Measurements from ENCODE around the gene HBQ1. TPM values are rescaled to one million over a fixed set of nuclear protein-coding genes. Genes with fewer than 3 reads are reported as not detected.

HBQ1 gene
- not detected for polyA plus RNA-seq (ENCODE audit: low read depth in 6 of 6)

GRCh38 chr16:180101-180675 is at the start of gene HBQ1:
Gene HBQ1 (plus strand): TSS chr16:180459. CDS start chr16:180487, 28 bp downstream.
- DNase-seq (peak; percentile 20), ATAC-seq (ENCODE audit: low read depth in 2 of 2) (peak in 1 of 2 donors; percentile 13)
- peaks cover 4 to 10% (median 6%) of the 10 kb centered on the region in 3 donors for H3K4me1 Mint-ChIP-seq
- peak within 1 kb of the TSS in 2 of 6 donors; percentile 9 to 36 for H3K27ac Mint-ChIP-seq
- no peaks in the 10 kb centered on the region for H3K36me3 Mint-ChIP-seq
- peaks cover 11 to 22% (median 18%) of the 10 kb centered on the region in 3 donors for H3K27me3 Mint-ChIP-seq
- H3K9me3 Mint-ChIP-seq = no peaks in the 10 kb centered on the region
- peak within 1 kb of the TSS; percentile 30 to 85 (median 64) for H3K4me3 Mint-ChIP-seq

GRCh38 chr16:130533-131173 is 49.6 kb upstream of the HBQ1 start:
- ATAC-seq (ENCODE audit: low read depth in 2 of 2) = no peak
- H3K27ac Mint-ChIP-seq = no peak overlapping the region
- no peak overlapping the region for H3K4me3 Mint-ChIP-seq

DNA sequence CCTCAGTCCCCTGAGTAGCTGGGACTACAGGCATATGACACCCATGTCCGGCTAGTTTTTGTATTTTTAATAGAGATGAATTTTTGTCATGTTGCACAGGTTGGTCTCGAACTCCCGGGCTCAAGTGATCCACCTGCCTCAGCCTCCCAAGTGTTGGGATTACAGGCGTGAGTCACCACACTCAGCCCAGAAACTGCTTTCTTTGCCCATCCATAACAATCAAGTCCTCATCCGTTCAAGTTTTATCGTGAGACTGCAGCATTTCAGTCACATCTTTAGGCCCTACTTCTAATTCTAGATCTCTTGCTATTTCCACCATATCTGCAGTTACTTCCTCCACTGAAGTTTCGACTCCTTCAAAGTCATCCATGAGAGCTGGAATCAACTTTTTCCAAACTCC is 48.1 kb upstream of the HBQ1 start:
- H3K27me3 Mint-ChIP-seq = no peaks in the 10 kb centered on the region
- ATAC-seq (ENCODE audit: low read depth in 2 of 2) (no peak), DNase-seq (no peak)
- no peak overlapping the region for H3K4me3 Mint-ChIP-seq
- no peaks in the 10 kb centered on the region for H3K9me3 Mint-ChIP-seq
- H3K36me3 Mint-ChIP-seq = no peaks in the 10 kb centered on the region
- peaks cover 11 to 28% (median 22%) of the 10 kb centered on the region in 3 donors for H3K4me1 Mint-ChIP-seq
- peak overlapping the region in 1 of 6 donors; percentile 72 for H3K27ac Mint-ChIP-seq

More at GRCh38 chr16:130533-131173, 49.6 kb upstream of the HBQ1 start:
- Mint-ChIP-seq H3K4me1 (peaks cover 7 to 26% (median 12%) of the 10 kb centered on the region in 3 donors), H3K9me3 (no peaks in the 10 kb centered on the region), H3K36me3 (no peaks in the 10 kb centered on the region), H3K27me3 (no peaks in the 10 kb centered on the region)
- DNase-seq = no peak

- no peaks in the 10 kb centered on the region for H3K36me3 Mint-ChIP-seq
- H3K4me3 Mint-ChIP-seq = peak overlapping the region in 1 of 8 donors; percentile 13
- H3K4me1 Mint-ChIP-seq = peaks cover 11 to 34% (median 28%) of the 10 kb centered on the region in 3 donors
- H3K27me3 Mint-ChIP-seq = no peaks in the 10 kb centered on the region
- no peaks in the 10 kb centered on the region for H3K9me3 Mint-ChIP-seq
- H3K27ac Mint-ChIP-seq = no peak overlapping the region
- ATAC-seq (ENCODE audit: low read depth in 2 of 2) (no peak), DNase-seq (no peak)
Measured at GRCh38 chr16:133716-134115, 46.5 kb upstream of the HBQ1 start.

DNA sequence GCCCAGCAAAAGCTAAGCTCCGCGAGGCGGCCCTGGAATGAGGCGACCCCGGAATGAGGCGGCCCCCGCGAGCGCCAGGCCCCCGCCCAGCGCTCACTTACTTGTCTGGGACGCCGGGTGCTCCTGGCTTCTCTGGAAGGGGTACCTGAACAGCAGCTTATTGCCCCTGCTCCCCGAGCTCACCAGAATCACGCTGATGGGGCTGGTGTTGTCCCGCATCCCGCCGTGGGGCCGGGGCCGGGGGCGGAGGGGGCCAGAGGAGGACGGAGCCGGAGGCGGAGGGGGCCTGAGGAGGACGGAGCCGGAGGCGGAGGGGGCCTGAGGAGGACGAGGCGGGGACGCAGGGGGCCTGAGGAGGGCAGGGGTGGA is 42.2 kb upstream of the HBQ1 start:
- H3K4me3 Mint-ChIP-seq = peak overlapping the region; percentile 81 to 91 (median 82)
- no peaks in the 10 kb centered on the region for H3K36me3 Mint-ChIP-seq
- peaks cover 4 to 37% (median 5%) of the 10 kb centered on the region in 3 donors for H3K4me1 Mint-ChIP-seq
- H3K27me3 Mint-ChIP-seq = peaks cover 0 to 6% (median 0%) of the 10 kb centered on the region in 3 donors
- peak; percentile 8 to 13 for ATAC-seq (ENCODE audit: low read depth in 2 of 2)
- peak; percentile 24 for DNase-seq
- no peaks in the 10 kb centered on the region for H3K9me3 Mint-ChIP-seq
- H3K27ac Mint-ChIP-seq = peak overlapping the region in 3 of 6 donors; percentile 49 to 93 (median 84)

DNA sequence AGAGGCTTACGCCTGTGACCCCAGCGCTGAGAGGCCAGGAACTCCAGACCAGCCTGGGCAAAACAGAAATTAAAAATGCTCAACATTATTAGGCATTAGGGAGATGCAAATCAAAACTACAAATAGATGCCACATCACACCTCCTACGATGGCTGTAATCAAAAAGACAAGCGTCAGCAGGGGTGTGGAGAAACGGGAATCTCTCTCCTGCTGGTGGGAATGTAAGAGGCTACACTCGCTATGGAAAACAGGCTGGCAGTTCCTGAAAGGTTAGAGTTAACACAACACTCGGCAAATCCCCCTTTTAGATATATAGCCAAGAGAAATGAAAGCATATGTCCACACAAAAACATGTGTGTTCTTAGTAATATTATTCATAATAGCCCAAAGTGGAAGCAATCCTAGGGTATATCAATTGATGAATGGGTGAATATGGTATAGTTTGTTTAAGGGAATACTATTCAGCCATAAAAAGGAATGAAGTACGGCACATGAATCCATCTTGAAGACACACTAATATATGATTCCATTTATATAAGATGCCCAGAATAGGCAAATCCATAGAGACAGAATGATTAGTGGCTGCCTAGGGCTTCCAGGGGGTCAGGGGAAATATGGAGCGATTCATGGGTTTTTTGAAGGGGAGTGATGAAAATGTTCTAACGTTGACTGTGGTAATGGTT is 39.9 kb upstream of the HBQ1 start:
- DNase-seq (no peak), ATAC-seq (ENCODE audit: low read depth in 2 of 2) (no peak)
- Mint-ChIP-seq H3K27me3 (peaks cover 9 to 25% (median 15%) of the 10 kb centered on the region in 3 donors), H3K36me3 (peaks cover 0 to 4% of the 10 kb centered on the region in 2 donors), H3K27ac (peak overlapping the region in 2 of 6 donors; percentile 13 to 60), H3K9me3 (no peaks in the 10 kb centered on the region), H3K4me3 (peak overlapping the region in 7 of 8 donors; percentile 64 to 96 (median 78)), H3K4me1 (peaks cover 4 to 32% (median 5%) of the 10 kb centered on the region in 3 donors)

DNA sequence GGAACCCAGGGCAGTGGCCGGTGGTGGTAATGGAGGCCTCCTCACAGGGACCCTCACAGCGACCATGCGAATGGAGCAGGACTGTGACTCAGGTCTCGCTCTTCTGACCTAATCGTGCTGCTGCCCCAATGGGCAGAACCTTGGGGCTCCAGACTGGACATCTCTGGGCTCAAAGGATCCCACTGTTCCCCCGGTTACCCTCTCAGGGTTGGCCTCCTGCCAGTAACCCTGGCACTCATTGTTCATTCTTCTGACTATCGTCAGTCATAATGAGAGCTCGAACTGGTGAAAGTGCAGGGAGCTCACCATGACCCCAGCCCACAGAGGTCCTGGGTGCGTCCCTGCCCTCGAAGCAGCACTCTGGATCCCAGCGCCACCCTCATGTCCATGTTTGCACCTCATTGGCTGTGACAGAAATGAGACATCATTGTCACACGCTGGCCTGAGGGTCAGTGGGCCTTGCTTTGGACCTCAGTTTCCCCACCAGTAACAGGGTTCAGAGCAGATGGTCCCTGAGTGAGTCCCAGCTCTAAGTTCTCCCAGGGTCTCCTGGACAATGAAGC is 37.8 kb upstream of the HBQ1 start:
- H3K4me1 Mint-ChIP-seq = peaks cover 0 to 16% (median 0%) of the 10 kb centered on the region in 3 donors
- peaks cover 16 to 40% (median 16%) of the 10 kb centered on the region in 3 donors for H3K27me3 Mint-ChIP-seq
- ATAC-seq (ENCODE audit: low read depth in 2 of 2) (no peak), DNase-seq (no peak)
- H3K4me3 Mint-ChIP-seq = peak overlapping the region in 2 of 8 donors; percentile 16 to 56
- peaks cover 0 to 4% of the 10 kb centered on the region in 2 donors for H3K36me3 Mint-ChIP-seq
- H3K27ac Mint-ChIP-seq = no peak overlapping the region
- H3K9me3 Mint-ChIP-seq = no peaks in the 10 kb centered on the region

DNA sequence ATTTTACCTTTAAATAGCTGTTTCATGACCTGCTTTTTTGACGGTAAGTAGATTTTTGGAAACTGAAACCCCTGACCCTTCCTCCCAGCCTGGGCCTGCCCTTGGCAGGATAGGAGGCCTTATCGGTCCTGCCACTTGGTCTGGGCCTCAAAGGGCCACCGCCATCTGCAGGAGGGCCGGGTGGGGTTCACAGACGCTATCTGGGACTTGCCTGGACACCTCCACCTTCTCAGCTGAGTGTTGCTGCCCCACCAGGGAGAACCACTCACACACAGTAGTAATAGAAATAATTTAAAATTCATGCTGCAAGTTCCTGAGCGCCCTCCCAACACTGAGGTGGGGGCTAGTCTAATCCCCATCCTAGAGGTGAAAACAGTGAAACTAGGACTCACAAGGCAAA is 37.2 kb upstream of the HBQ1 start:
- no peak overlapping the region for H3K4me3 Mint-ChIP-seq
- DNase-seq (no peak), ATAC-seq (ENCODE audit: low read depth in 2 of 2) (no peak)
- H3K27ac Mint-ChIP-seq = no peak overlapping the region
- H3K4me1 Mint-ChIP-seq = peaks cover 0 to 11% (median 0%) of the 10 kb centered on the region in 3 donors
- peaks cover 16 to 41% (median 16%) of the 10 kb centered on the region in 3 donors for H3K27me3 Mint-ChIP-seq
- no peaks in the 10 kb centered on the region for H3K9me3 Mint-ChIP-seq
- peaks cover 0 to 4% of the 10 kb centered on the region in 2 donors for H3K36me3 Mint-ChIP-seq

DNA sequence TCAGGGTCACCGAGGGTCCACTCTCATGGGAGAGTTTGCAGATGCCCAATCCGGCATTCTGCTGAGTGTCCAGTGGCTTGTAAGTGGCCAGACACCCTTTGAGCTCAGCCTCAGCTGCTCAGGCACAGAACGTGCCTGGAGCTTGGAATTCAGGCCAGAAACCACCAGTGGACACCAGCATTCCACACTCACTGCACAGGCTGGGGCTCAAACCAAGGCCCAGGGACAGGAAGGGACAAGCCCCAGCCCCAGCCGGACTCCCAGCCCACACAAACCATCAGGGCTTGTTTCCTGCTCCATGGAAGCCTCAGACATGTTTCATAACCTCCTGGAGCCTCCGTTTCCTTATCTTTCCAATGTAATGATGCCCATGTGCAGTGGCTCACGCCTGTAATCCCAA is 36.8 kb upstream of the HBQ1 start:
- ATAC-seq (ENCODE audit: low read depth in 2 of 2) (no peak), DNase-seq (no peak)
- Mint-ChIP-seq H3K4me3 (no peak overlapping the region), H3K36me3 (peaks cover 0 to 4% of the 10 kb centered on the region in 2 donors), H3K27me3 (peaks cover 16 to 45% (median 17%) of the 10 kb centered on the region in 3 donors), H3K4me1 (peaks cover 0 to 10% (median 0%) of the 10 kb centered on the region in 3 donors), H3K27ac (peak overlapping the region in 1 of 6 donors; percentile 59), H3K9me3 (no peaks in the 10 kb centered on the region)

DNA sequence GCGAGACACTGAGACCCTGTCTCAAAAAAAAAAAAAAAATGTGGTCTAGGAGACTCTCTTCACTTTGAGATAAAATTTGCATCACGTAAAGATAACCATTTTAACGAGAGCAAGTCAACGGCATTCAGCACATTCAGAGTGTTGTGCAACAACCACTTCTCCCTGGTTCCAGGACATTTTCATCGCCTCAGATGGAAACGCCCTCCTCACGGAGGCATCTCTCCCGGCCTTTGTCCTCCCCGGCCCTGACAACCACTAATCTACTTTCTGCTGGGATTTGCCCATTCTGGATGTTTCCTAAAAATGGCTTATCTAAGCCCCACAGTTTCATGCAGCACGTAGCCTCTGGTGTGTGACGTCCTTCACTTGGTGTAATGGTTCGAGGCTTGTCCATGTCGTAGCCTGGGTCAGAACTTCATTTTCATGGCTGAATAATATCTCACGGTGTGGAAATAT is 35.4 kb upstream of the HBQ1 start:
- Mint-ChIP-seq H3K4me1 (peaks cover 0 to under 1% (median 0%) of the 10 kb centered on the region in 3 donors), H3K27ac (no peak overlapping the region), H3K9me3 (no peaks in the 10 kb centered on the region), H3K4me3 (no peak overlapping the region), H3K27me3 (peaks cover 24 to 59% (median 26%) of the 10 kb centered on the region in 3 donors), H3K36me3 (peaks cover 0 to 4% of the 10 kb centered on the region in 2 donors)
- no peak for DNase-seq
- no peak for ATAC-seq (ENCODE audit: low read depth in 2 of 2)

DNA sequence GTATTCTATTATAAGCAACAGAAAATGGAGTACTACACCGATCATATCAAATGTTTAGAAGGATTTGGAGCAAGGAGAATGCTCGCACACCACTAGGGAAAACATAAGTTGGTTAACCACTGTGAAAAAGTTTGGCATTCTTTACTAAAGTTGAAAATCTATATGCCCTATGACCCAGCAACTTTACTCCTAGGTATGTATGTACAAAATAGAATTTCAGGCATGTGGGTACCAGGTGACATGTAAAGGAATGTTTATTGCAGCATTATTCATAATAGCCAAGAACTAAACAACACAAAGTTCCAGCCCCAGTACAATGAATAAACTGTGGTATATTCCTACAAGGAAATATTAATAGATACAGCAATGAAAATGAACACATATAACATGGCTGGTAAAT is 33.6 kb upstream of the HBQ1 start:
- Mint-ChIP-seq H3K9me3 (no peaks in the 10 kb centered on the region), H3K27ac (no peak overlapping the region), H3K27me3 (peaks cover 26 to 70% (median 32%) of the 10 kb centered on the region in 3 donors), H3K4me3 (no peak overlapping the region), H3K36me3 (peaks cover 0 to 4% of the 10 kb centered on the region in 2 donors), H3K4me1 (no peaks in the 10 kb centered on the region)
- ATAC-seq (ENCODE audit: low read depth in 2 of 2) = no peak
- DNase-seq = no peak

- Mint-ChIP-seq H3K27me3 (peaks cover 18 to 65% (median 28%) of the 10 kb centered on the region in 3 donors), H3K27ac (no peak overlapping the region), H3K9me3 (no peaks in the 10 kb centered on the region), H3K4me1 (peaks cover 0 to 2% (median under 1%) of the 10 kb centered on the region in 3 donors), H3K4me3 (no peak overlapping the region), H3K36me3 (peaks cover 0 to 4% of the 10 kb centered on the region in 2 donors)
- ATAC-seq (ENCODE audit: low read depth in 2 of 2) (no peak), DNase-seq (no peak)
Measured at GRCh38 chr16:149024-149660, 31.1 kb upstream of the HBQ1 start.

Data from naive B cell (primary cell).